ENCODE results near the gene HBEGF. TPM values are rescaled to one million over a fixed set of nuclear protein-coding genes. Genes with fewer than 3 reads are reported as not detected.

The HBEGF gene
- total RNA-seq, 1 donor from 2014 or later: 16.7 TPM

DNA sequence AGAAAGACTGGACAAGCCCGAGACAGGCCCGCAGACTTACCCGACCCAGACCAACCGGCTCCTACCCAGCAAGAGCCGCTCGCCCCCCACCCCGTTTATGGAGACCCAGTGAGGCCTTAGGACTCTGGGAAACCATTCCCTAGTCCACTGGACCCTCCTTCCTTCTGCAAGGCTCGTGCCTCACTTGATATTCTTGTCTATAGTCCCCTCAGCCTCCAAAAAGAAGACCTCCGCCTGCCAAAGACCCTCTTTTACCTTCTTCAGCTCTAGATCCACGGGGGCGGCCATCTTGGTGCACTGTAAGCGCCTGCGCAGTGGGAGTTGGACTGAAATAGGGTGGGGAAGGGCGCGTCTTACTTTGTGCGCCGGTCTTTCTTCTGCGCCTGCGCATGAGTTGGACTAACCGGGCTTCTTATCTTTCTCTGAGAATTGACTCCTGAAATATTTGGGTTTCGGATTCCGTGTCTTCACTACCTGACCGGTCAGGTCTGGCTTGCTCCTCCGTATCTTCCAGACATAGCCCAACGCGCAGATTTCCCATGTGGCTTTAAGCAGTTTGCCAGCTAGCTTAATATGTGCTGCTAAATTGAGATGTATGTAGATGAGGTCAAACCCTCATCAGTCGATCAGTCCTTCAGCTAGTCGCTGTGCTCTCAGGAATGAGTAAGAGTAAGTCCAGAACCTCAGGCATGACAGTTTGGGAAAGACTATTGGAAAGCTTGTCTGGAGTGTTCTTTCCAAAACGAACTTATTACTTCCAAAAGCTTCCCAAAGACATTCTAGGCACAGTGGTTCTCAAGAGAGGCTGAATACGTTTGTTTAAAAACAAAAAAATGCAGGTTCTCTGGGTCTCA lies 43.4 kb downstream of the HBEGF start, which contains the start of gene PFDN1:
PFDN1 (minus strand) TSS at position 316 of the 854 bp plus-strand sequence; CDS start at position 288, 28 bp downstream.
- peak; percentile 91 for DNase-seq

DNA sequence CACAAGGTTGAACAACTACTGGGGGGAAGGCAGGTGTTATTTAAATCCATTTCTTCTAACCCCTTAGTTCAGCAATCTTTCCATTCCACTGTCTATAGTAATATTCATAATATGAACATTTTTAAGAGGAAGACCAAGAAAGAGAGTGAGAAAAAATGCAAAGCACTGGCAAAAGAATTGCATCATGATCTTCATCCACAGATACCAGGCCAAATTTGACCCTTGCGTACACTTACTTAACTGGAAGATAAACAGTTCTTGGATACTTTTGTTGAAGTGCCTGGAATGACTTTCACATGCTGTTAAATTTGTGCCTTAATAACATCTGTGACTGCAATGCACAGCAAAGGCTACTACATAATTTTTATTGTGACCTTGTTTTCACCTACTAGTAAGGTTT lies 45.3 kb downstream of the HBEGF start:
- no peak for DNase-seq

DNA sequence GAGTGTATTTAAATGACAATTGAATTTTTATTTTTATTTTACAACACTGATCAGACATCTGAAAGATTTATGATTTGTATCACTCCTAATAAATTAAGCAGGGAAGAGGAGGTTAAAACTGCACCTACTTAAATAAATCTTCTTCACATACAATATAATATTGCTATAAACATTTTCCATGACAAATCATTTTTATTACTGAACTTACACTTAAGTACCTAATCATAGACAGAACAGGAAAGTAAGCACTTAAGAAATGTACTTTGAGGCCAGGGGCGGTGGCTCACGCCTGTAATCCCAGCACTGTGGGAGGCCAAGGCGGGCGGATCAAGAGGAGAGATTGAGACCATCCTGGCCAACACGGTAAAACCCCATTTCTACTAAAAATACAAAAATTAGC lies 47.3 kb downstream of the HBEGF start:
- no peak for DNase-seq

DNA sequence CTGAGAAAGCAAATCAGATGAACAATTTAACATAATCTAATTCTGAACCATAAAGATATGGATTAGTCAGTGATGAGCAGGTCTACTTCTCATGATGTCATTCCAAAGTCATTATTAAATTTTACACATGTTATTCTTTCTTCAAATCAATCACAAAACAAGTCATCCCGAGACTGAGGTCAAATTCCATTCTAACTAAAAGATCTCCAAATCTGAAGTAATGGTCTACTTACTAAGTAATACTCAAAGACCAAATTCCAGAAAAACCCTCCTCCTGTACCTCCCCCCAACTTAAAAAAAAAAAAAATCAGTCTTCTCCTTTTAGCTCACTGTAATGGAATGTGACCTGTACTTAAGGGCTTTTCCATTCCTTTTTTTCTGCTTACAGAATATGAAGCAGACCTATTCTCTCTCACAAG lies 48.2 kb downstream of the HBEGF start:
- no peak for DNase-seq

DNA sequence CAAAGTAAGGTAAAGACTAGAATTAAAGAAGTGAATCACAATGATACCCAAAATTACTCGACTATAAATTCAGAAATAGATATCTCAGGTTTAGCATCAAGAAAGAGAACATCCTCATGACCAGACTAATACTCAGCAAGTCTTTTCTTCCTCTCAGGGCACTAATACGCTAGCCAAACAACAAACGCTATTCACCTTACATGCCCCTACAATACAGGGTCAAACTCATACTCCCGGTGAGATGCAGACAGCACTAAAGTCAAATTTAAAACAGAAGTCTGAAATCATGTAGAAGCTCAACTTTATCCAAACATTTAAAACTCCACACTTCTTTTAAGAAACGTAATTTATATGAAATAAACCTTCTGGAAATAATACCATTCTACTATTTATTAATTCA lies 49.1 kb downstream of the HBEGF start:
- no peak for DNase-seq

DNA sequence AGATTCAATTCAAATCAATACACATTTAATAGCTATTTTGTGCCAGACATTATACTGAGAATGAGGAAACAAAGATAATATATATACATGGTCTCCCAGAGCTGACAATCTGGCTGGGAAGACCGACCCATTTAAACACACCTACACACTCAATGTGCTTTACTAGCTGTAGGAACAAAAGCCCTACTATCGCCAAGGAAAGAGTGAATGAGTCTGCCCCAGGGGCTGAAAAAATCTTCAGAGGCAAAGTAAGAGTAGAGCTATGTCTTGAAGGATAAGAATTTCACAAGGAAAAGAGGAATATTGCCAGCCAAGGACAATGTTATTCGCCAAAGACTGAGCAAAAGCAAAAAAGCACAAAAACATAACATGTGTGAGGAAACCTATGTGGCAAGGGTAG lies 50.1 kb downstream of the HBEGF start:
- DNase-seq: no peak

DNA sequence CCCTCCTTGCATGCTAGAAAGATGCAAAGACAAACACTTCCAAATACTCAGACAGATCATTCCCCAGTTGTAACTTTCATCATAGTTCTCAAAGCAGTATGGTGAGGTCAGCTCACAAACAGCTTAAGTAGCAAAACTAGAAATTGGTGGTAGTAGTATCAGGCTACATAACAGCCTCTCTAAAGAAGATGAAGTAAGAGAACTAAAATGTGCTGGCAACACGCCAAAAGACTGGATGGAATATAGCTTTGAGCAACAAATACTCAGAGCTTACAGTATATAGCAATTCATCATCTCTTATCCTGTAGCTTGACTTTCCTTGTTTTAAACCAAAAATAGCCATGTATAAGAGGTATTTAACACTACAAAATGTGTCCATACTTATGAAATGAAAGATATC lies 51.0 kb downstream of the HBEGF start:
- peak; percentile 81 for DNase-seq

DNA sequence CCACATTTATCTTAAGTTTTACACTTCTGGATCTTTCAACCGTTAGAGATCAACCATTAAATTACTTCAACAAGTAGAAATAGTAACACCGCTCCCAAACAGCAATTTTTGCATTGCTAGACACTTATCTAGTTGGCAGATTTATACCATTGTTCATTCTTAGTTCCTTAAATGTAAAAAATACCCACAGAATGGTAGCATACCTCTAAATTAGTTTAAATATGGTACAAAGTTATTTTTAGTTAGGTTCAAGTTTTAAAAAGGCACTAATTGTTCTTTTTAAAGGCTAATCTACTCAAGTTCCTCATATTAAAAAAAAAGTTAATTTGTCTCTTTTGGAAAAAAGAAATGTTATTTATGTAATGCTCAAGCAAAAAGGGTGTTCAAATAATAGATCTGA lies 51.6 kb downstream of the HBEGF start:
- DNase-seq: no peak

DNA sequence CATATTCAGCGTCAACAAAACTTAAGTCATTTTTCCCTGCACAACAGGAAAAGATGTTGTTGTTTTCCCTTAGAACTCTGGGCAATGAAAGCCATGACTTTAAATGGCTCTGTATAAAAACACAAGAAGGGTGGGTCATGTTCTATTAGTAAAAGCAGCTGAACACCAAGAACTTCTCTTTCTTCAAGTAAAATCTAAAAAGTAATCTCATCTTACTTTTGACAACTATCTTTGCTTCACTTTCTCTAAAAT lies 52.6 kb downstream of the HBEGF start:
- peak; percentile 52 for DNase-seq

DNA sequence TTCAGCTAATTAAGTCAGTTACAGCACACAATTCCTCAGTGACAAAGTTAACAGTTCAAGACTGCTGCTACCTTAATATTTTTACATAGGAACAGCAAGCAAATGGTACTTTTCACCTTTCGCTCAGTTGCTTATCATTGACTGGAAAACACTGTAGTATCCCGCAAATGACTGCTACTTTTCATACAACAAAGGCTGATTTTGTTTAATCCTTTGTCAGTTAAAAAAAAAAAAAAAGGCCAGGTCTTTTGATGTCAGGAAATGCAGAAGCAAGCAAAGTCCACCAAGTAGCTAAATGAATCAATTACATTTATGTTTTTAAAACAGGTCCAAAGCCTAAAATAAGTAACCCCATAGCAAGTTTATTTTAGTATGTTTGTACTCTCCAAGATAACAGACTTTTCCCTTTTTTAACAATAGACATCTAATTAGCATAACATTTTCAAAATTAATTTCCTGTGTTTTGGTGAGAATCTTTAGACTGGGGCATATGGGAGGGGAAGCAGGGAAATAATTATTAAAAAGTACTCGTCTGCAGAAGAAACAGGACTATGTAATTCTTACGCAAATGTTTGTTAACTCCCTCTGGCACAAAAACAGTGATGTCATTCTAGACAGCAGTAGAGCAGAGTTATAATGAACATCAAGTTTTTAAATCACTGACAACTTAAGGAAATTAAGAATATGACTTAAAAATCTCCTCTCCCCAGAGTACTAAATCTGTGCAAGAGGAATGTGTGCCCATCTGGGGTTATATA lies 53.1 kb downstream of the HBEGF start:
- peak; percentile 52 for DNase-seq

DNA sequence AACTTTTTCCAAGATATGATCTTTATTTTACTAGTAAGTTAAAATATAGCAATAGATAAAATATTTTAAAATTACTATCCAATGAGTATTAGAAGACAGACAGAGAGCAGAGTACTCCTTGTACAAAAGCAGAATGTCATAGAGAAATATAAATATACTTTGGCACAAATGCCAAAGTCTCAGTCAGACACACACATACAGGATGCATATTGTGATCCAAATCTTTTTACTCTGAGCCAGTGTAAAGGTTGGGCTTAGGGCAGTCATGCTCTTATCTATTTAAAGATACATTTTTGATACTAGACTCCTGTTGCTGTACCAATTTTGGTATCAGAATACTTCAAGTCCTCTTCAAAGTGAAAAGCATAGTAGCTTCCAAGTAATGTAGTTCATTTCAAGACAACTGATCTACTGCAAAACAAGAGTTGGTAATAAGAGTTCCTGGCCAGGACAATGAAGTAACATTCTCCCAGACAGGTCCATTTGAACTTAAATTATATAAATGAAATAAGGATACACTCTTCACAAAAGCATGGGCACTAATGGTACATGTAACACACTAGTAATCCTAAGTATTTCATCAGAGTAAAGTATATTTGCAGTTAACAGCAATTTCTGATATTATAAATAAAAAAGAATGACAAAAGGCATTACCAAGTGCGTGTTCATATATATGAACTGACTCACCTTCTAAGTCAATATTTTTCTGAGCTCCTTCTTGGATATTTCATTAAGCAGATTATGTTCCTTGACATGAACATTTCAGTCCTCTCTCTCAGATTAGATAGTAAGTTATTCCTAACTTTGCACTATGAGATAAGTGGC lies 54.0 kb downstream of the HBEGF start:
- no peak for DNase-seq

DNA sequence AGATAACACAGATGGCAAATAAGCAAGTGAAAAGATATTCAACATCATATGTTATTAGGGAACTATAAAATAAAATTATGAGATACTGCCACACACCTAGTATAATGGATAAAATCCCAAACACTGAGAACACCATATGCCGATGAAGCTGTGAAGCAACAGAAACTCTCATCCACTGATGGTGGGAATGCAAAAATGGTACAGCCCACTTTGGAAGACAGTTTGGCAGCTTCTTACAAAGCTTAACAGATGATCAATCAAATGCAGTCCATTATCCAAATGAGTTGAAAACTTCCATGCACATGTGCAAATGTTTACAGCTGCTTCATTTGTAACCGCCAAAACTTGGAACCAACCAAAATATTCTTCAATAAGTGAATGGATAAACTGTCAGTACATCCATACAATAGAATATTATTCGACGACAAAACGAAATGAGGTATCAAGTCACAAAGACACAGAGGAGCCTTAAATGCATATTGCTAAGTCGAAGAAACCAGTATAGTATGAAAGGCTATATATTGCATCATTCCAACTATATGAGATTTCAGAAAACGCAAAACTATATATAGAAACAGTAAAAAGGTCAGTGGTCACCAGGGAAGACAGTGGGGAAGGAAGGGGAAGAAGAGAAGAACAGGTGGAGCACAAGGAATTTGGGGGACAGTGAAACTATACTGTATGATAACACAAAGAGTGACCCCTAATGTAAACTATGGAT lies 58.4 kb downstream of the HBEGF start:
- DNase-seq: peak; percentile 44

DNA sequence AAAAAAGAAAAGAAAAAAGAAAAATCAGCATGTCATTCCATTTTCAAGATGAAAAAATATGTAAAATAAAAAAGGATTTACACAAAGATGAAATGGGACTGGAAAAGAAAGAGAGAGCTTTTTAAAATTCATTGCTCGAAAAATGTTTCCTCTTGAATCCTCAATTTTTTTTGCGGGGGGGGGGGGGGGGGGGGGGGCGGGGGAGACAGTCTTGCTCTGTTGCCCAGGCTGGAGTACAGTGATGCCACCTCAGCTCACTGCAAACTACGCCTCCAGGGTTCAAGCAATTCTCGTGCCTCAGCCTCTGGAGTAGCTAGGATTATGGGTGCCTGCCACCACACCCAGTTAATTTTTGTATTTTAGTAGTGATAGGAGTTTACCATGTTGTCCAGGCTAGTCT lies 60.0 kb downstream of the HBEGF start:
- no peak for DNase-seq

DNA sequence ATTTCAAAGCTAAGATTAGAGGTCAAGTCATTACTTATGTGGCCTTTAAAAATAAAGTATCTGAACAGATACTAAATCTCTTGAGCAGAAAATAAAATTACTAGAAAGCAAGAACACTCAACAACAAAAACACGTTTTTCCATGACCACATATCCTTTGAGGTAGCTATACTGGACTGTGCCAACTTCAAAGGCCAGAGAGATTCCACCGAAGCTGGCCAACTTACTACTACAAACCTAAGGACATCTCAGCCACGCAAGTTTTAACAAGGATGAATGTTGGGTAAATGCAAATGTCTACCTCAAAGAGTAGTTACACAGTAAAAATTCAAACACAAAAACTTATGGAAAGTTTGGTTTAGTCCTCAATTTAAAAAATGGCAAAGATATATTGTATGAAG lies 62.4 kb downstream of the HBEGF start:
- DNase-seq: no peak

Other genes starting within 250 kb of the HBEGF start
- gene PURA, start 232.5 kb downstream of the HBEGF start, total RNA-seq: 13.5 TPM
- 10.9 TPM for gene IGIP, start 220.7 kb downstream of the HBEGF start, total RNA-seq
- 13.0 TPM for gene CYSTM1, start 171.4 kb downstream of the HBEGF start, total RNA-seq
- 28.7 TPM for gene PFDN1, start 43.5 kb downstream of the HBEGF start, total RNA-seq
- gene SLC4A9, start 13.6 kb upstream of the HBEGF start, total RNA-seq: not detected
- gene ANKHD1, start 55.2 kb upstream of the HBEGF start, total RNA-seq: 132 TPM
- gene EIF4EBP3, start 201.1 kb upstream of the HBEGF start, total RNA-seq: 1.3 TPM
- 14.5 TPM for gene SRA1, start 210.9 kb upstream of the HBEGF start, total RNA-seq
- gene APBB3, start 218.0 kb upstream of the HBEGF start, total RNA-seq: 14.8 TPM
- 9.5 TPM for gene SLC35A4, start 218.2 kb upstream of the HBEGF start, total RNA-seq